Aorta (tissue), 5 donors: ENCODE results near the gene ZKSCAN4. TPM values are rescaled to one million over a fixed set of nuclear protein-coding genes. Genes with fewer than 3 reads are reported as not detected.

Experiments used
- ATAC-seq: fragments of 200-7000 bp; cut with Tn5 transposase; one replicate; pipeline ENCODE4 v1.9.1; 2022; ENCODE audit warnings: moderate library complexity; ENCODE audit not compliant: low FRiP score
- DNase-seq, 2 donors: peaks; one replicate each; pipeline ENCODE4 v3.0.0-alpha.2; 2020
- H3K27ac ChIP-seq, 2 donors: one replicate each; pipeline ENCODE4 v1.5.1; 2013; ENCODE audit warnings: low read length in 2 of 2, mild to moderate bottlenecking in 2 of 2, moderate library complexity in 2 of 2, control low read depth in 1 of 2, inconsistent platforms in 1 of 2, low read depth in 1 of 2
- H3K27me3 ChIP-seq, 2 donors: one replicate each; pipeline ENCODE4 v1.6.1; 2013; ENCODE audit warnings: control low read depth in 1 of 2, low read length in 1 of 2, mild to moderate bottlenecking in 1 of 2, moderate library complexity in 1 of 2; ENCODE audit not compliant: insufficient read depth in 2 of 2, control insufficient read depth in 1 of 2
- H3K36me3 ChIP-seq, 2 donors: one replicate each; pipeline ENCODE4 v1.6.1; 2013; ENCODE audit warnings: control low read depth in 1 of 2, low read length in 1 of 2, mild to moderate bottlenecking in 1 of 2; ENCODE audit not compliant: insufficient read depth in 2 of 2, control insufficient read depth in 1 of 2
- H3K4me1 ChIP-seq, 2 donors: one replicate each; pipeline ENCODE4 v1.6.1; 2013; ENCODE audit warnings: low read length in 2 of 2, control low read depth in 1 of 2, mild to moderate bottlenecking in 1 of 2, moderate library complexity in 1 of 2; ENCODE audit not compliant: insufficient read depth in 2 of 2, control insufficient read depth in 1 of 2
- H3K4me3 ChIP-seq, 2 donors: one replicate each; pipeline ENCODE4 v1.5.1; 2013; ENCODE audit warnings: low read length in 2 of 2, control low read depth in 1 of 2, mild to moderate bottlenecking in 1 of 2
- H3K9me3 ChIP-seq: one replicate; pipeline ENCODE4 v1.6.1; 2013; ENCODE audit warnings: mild to moderate bottlenecking, low read length; ENCODE audit not compliant: control insufficient read depth
- WGBS, 2 donors: extraction: QIAGEN DNeasy Blood & Tissue Kit; methylation state at CpG; one replicate each; pipeline ENCODE4 v1.1.7; 2013; 5-methylcytosine and 5-hydroxymethylcytosine counted together
- intact Hi-C, 2 donors: fragments of 100-400 bp; cut with DNase I; formaldehyde crosslinking; loops; one replicate each; pipeline versions ENCODE4 v1.14.2 to v1.15.0; 2022
- long read RNA-seq, 2 donors: library from polyadenylated mRNA; unstranded; transcript quantifications; one replicate each; pipeline ENCODE4 v2.0.0, GENCODE V29; 2020 to 2021
- polyA plus RNA-seq, 2 donors: library from polyadenylated mRNA; stranded (reverse); fragments of 200-250 nt; gene quantifications; one replicate each; pipeline ENCODE4 v1.2.3, GENCODE V29; 2013
- total RNA-seq, 2 donors: library from RNA; stranded (reverse); fragmentation: NEBNext Ultra II Directional; extraction: Animal tissue kit (Norgen Biotek cat#: 25700); gene quantifications; one replicate each; pipeline ENCODE4 v1.2.1, GENCODE V29; 2021
- donor health status: healthy with polysubstance abuse.
- donor health status: Bipolar disorder and iron deficiency.
- donor health status: DM: no; HTN: no; CAD: no.
- donor health status: DM: no; HTN: no; CAD: no.
- donor health status: DM: yes; HTN: yes; CAD: no.

The ZKSCAN4 gene
- total RNA-seq (1 to 10 TPM; 4.0 to 6.8 TPM), polyA plus RNA-seq (1 to 10 TPM; 2.5 to 3.6 TPM)
- long read RNA-seq, donor 1, partial matches to known transcripts = 1 of 6 reads
- long read RNA-seq, donor 1, other reads (novel, unspliced or antisense) = 3 of 6 reads
- long read RNA-seq, donor 2, partial matches to known transcripts = 1 of 4 reads
- long read RNA-seq, donor 2, other reads (novel, unspliced or antisense) = 2 of 4 reads

- H3K27ac ChIP-seq = no peak within 1 kb of the TSS
- 7% methylated on average over 14 of the region's 14 CpGs for WGBS, 2 donors
- no peaks in the 10 kb centered on the region for H3K9me3 ChIP-seq
- peaks cover 0 to 2% of the 10 kb centered on the region in 2 donors for H3K36me3 ChIP-seq
- ATAC-seq (peak; percentile 95), DNase-seq (peak; percentile 84 to 85)
- peak within 1 kb of the TSS; percentile 87 to 98 for H3K4me3 ChIP-seq
- no peaks in the 10 kb centered on the region for H3K4me1 ChIP-seq
- intact Hi-C loops = loop anchor here (5.0 to 10.0 kb wide), 4 partner anchors 35 to 117 kb away; partner anchors contain the start of gene ZKSCAN8 (in 1 of the 2)
- H3K27me3 ChIP-seq = no peaks in the 10 kb centered on the region
These were observed at the start of gene ZKSCAN4 for GRCh38 chr6:28252009-28252975. ZKSCAN4 (minus strand) TSS chr6:28252269; CDS start chr6:28251980, 289 bp downstream.

GRCh38 chr6:28296520-28297060, 44.5 kb upstream of the ZKSCAN4 start:
- WGBS, 2 donors = 84 to 93% methylated on average over 7 of the region's 7 CpGs
- no peak for ATAC-seq
- Histone ChIP-seq H3K27me3 (no peaks in the 10 kb centered on the region), H3K36me3 (peaks cover 0 to 14% of the 10 kb centered on the region in 2 donors), H3K4me1 (no peaks in the 10 kb centered on the region), H3K9me3 (no peaks in the 10 kb centered on the region), H3K4me3 (no peak overlapping the region), H3K27ac (no peak overlapping the region)
- DNase-seq = no peak
- intact Hi-C loops = no loop called here

- H3K36me3 ChIP-seq = peaks cover 0 to 14% of the 10 kb centered on the region in 2 donors
- WGBS, 2 donors = 93 to 95% methylated on average over 5 of the region's 5 CpGs
These were observed 43.3 kb upstream of the ZKSCAN4 start for GRCh38 chr6:28295326-28295725.

GRCh38 chr6:28291573-28291972, 39.5 kb upstream of the ZKSCAN4 start:
- Histone ChIP-seq H3K4me3 (no peak overlapping the region), H3K9me3 (no peaks in the 10 kb centered on the region), H3K4me1 (no peaks in the 10 kb centered on the region), H3K27me3 (no peaks in the 10 kb centered on the region), H3K27ac (no peak overlapping the region), H3K36me3 (peaks cover 3 to 4% of the 10 kb centered on the region in 2 donors)
- intact Hi-C loops = no loop called here
- ATAC-seq = no peak
- no peak for DNase-seq

More at GRCh38 chr6:28295326-28295725, 43.3 kb upstream of the ZKSCAN4 start:
- DNase-seq = no peak
- Histone ChIP-seq H3K9me3 (no peaks in the 10 kb centered on the region), H3K4me3 (no peak overlapping the region), H3K27ac (no peak overlapping the region), H3K27me3 (no peaks in the 10 kb centered on the region), H3K4me1 (no peaks in the 10 kb centered on the region)
- ATAC-seq = no peak
- intact Hi-C loops = no loop called here

- no peaks in the 10 kb centered on the region for H3K27me3 ChIP-seq
- H3K36me3 ChIP-seq = peaks cover 3 to 6% of the 10 kb centered on the region in 2 donors
- H3K4me1 ChIP-seq = peaks cover 0 to 2% of the 10 kb centered on the region in 2 donors
- DNase-seq (no peak), ATAC-seq (no peak)
- H3K27ac ChIP-seq = no peak overlapping the region
- 95 to 99% methylated on average over 2 of the region's 2 CpGs for WGBS, 2 donors
- H3K9me3 ChIP-seq = no peaks in the 10 kb centered on the region
- intact Hi-C loops = loop anchor here (5.0 to 10.0 kb wide), 3 partner anchors 44 to 74 kb away; partner anchors contain the start of gene ZKSCAN3 (in 1 of the 2)
- H3K4me3 ChIP-seq = no peak overlapping the region
These were observed 30.9 kb upstream of the ZKSCAN4 start for GRCh38 chr6:28282926-28283325.

- intact Hi-C loops = loop anchor here (5.0 to 10.0 kb wide), 3 partner anchors 46 to 76 kb away; partner anchors contain the start of gene ZKSCAN3 (in 1 of the 2)
- Histone ChIP-seq H3K4me3 (peak within 1 kb of the TSS; percentile 53 to 85), H3K4me1 (peaks cover 0 to 2% of the 10 kb centered on the region in 2 donors), H3K27ac (no peak within 1 kb of the TSS), H3K9me3 (no peaks in the 10 kb centered on the region), H3K36me3 (peaks cover 8% of the 10 kb centered on the region in 2 donors), H3K27me3 (no peaks in the 10 kb centered on the region)
- peak; percentile 86 to 93 for DNase-seq
- WGBS, 2 donors = 0 to 1% methylated on average over 50 of the region's 50 CpGs
- ATAC-seq = peak; percentile 90
These were observed 29.4 kb upstream of the ZKSCAN4 start, which contains the start of gene PGBD1 for GRCh38 chr6:28281288-28282064. PGBD1 (plus strand) TSS chr6:28281572; CDS start chr6:28283814, 2,242 bp downstream.

- Histone ChIP-seq H3K27ac (no peak overlapping the region), H3K36me3 (peaks cover 11% of the 10 kb centered on the region in 2 donors), H3K9me3 (peaks cover 3% of the 10 kb centered on the region), H3K27me3 (no peaks in the 10 kb centered on the region), H3K4me1 (peaks cover 0 to 2% of the 10 kb centered on the region in 2 donors), H3K4me3 (peak overlapping the region; percentile 53 to 85)
- intact Hi-C loops = loop anchor here (5.0 to 10.0 kb wide), 3 partner anchors 47 to 77 kb away; partner anchors contain the start of gene ZKSCAN3 (in 1 of the 2)
- ATAC-seq (no peak), DNase-seq (no peak)
- 40 to 42% methylated on average over 3 of the region's 3 CpGs for WGBS, 2 donors
These were observed 28.7 kb upstream of the ZKSCAN4 start for GRCh38 chr6:28280595-28281287.
